ENCODE measurements around the gene RIT2.
"Not testable (repeated sequence)": the region's sequence is repeated elsewhere in the genome, so short reads cannot be mapped to it uniquely, and the experiment has no call there.

The RIT2 gene

DNA sequence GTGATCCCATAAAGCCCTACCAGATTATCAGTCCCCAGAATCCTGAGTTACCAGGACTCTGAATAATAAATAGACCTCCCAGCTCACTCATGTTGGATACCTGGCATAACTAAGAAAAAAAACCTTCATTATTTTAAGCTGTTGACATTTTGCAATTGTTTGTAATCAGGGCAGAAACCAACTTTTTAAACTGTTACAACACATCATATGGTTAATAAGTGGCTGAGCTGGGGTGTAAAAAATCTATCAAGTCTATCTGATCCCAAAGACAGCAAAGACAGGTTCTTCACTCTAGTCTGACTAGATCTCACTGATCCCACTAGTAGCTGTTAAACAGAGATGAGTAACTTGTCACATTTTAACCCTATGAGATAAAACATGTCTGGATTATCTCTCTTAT is 370.3 kb downstream of the RIT2 start:
- no peak for DNase-seq

DNA sequence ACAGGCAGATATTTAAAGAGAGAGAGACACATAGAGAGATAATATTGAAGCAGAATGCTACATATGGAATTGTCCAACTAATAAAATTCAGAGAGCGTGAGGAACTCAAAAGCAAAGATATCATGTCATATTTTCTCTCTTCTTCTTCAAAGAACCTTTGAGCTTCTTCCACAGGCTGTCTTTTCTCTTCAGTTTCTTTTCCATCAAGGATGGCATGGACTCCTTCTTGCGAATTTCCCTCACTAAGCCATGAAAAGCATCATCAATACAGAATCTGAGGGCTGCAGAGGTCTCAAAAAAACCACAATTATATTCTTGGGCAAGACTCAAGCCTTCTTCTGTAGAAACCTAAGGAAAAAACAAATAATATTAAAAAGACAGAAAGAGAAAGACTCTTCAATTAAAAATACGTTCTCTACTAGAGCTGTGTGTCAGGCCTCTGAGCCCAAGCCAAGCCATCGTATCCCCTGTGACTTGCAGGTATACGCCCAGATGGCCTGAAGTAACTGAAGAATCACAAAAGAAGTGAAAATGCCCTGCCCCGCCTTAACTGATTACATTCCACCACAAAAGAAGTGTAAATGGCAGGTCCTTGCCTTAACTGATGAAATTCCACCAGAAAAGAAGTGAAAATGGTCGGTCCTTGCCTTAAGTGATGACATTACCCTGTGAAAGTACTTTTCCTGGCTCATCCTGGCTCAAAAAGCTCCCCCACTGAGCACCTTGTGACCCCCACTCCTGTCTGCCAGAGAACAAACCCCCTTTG is 371.9 kb downstream of the RIT2 start:
- DNase-seq, result no peak

DNA sequence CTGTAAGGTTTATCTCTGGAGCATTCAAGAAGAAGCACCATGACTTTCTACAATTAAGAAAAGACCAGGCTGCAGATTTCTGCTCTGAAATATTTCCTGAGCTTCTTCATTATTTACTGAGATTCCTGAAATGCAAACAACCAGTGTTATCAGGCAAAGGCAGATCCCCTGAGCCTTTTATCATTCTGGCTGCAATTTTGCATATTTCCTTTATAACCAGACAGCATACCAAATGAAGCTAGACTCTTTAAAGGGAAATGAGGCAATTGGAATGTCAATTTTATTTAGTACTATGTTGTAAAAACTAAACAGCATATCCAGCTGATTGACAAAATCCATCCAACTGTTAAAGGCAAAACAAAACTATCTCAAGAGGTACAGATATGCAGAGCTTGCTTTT is 372.5 kb downstream of the RIT2 start:
- DNase-seq, result no peak

DNA sequence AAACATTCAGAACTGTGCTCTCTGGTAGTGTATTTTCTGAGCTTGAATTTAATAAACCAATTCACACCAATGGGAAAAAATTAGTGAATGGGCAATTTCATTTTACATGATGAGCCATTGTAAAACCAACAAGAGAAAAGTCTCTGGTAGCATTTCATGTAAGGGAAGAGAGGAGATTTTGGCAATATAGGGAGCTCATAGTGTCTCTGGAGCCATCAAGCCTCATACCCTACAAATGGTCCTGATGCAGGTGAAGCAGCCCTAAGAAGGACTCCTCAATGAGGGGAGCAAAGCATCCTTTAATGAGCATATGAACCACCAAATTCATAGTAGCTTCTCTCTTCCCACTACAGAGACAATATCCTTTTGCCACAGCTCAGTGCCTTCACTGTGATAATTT is 373.0 kb downstream of the RIT2 start:
- no peak for DNase-seq

DNA sequence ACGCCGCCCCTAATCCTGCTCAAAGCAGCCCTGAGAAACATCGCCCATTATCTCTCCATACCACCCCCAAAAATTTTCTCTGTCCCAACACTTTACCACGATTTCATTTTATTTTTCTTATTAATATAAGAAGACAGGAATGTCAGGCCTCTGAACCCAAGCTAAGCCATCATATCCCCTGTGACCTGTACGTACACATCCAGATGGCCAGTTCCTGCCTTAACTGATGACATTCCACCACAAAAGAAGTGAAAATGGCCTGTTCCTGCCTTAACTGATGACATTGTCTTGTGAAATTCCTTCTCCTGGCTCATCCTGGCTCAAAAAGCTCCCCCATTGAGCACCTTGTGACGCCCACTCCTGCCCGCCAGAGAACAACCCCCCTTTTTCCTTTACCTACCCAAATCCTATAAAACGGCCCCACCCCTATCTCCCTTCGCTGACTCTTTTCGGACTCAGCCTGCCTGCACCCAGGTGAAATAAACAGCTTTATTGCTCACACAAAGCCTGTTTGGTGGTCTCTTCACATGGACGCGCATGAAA is 373.6 kb downstream of the RIT2 start:
- not testable (repeated sequence) for DNase-seq

DNA sequence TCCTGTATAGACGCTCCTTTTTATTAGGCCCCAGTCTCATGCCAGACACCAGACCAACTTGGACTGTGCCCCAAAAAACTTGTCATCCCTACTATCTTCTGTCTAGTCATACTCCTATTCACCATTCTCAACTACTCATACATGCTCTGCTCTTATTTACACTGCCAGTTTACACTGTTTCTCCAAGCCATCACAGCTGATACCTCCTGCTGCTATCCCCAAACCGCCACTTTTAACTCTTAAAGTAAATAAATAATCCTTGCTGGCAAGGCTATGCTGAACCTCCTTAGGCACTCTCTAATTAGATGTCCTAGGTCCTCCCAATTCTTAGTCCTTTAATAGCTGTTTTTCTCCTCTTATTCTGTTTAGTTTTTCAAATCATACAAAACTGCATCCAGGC is 374.2 kb downstream of the RIT2 start:
- not testable (repeated sequence) for DNase-seq

DNA sequence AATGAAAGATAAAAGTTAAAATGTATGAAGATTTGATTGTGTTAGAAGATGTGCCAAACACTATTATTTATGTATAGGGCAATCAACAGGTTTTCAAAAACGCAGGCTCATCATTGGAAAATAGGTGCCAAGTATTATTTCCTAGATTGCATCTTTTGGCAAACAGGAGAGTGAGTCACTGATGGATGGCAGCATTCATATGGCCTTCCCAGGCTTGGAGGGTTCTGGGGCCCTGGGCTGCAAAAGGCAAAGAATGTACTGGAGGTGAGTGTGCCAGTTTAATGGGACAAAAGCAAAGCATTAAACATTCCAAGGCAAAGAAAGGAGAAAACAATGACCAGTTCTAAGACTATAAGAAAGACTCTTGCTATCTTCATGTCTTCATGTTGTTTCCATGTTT is 379.4 kb downstream of the RIT2 start:
- no peak for DNase-seq

DNA sequence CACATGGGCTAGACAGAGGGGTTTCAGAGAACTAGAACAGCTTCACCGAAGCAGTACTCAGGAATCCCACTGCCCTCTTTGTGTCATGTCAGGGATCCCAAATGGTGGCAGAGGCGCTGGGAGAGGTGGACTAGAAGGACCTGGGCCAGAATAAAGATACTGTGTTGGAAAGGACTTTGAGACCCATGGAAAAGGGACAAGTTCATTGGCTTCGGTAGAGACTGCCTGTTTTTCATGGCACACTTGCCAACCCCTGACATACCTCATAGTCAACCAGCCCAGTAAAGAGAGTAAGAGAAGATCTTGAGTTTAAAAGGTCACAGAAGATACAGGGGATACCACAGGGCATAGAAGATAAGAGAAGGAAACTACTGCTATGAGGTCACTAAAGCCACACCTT is 381.0 kb downstream of the RIT2 start:
- no peak for DNase-seq

DNA sequence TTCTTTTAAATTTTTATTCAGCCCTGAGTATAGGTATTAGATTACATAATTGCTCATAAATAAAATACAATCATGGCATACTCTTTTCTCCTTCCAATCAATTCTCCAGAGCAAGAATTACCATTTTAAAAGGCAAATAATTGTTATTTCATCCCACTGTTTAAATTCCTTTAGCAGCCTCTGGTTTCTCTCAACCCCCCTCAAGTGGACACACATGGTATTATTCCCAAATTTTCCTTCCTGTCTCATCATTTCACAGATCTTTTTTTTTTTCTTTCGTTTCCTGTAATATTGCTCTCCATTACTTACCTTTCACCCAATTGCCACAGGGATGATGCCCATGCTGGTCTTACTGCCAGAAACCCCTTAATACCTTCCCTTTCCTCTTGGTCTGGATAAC is 385.2 kb downstream of the RIT2 start:
- DNase-seq, result no peak

DNA sequence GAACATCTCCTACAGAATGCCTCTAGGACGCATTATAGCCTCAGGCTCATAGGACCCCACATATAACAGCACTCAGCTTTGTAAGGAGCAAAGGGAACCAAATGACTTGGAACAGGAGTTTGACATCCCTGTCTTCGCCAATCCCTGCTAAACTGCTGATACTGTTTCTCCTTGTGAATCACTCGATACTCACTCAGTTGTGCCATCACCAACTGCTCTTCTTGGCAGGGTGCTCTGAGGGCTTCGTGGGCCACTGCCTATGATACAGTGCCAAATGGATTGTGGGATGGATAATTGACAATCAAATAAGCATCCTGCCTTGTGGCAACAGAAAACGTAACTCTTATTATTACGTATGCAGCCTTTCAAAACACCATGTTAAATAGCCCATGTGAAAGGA is 396.3 kb downstream of the RIT2 start:
- no peak for DNase-seq

DNA sequence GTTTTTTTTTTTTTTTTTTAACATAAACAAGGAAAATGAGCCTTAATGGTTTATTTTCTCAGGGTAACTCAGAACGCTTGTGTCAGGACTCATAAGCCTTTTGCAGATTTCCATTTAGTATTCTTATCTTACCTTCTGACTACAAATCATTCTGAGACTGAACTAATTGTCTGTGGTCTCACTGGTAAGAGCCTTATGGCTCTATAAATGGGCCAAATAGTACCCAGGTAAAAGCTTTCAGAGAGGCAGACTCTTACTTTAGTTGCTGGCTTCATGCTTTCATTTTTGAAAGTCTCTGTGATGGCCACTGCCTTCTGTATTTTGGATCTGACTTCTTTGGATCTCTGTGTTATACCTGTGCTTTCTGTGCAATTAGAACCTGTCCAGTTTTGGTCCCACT is 403.4 kb downstream of the RIT2 start:
- no peak for DNase-seq

DNA sequence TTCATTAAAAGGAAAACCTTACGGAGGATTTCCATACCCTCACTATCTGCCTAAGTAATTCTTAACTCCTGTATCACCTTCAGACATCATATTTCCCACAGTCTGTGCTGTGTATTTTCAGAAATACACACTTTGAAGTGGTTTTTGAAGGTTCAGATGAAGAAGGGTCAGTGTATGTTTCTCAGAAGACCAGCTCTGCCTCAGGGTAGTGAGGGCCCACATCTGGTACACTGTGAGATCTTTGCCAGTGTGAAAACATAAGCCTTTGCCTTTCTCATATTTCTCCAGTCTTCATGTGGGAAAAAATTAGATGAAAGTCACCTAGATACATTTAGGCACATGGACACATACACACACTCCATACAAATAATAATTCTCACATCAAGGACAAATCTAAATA is 408.4 kb downstream of the RIT2 start:
- DNase-seq, result no peak

DNA sequence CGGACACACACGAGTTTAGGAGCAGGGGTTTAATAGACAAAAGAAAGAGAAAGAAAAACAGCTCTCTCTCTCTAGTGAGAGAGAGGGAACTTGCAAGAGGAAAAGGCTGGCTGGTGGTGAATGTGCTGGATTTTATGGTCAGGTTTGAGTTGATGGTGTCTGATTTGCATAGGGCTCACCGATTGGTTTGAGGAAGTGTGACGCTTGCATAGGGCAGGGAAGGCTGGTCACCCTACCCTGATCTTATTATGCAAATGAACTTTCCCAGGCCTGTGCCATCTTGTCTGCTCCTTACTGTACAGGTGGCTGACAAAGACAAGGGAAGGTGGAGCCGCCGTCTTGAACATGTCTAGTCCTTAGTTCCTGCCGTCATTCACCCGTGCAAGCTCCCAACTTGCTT is 408.9 kb downstream of the RIT2 start:
- DNase-seq, result no peak

DNA sequence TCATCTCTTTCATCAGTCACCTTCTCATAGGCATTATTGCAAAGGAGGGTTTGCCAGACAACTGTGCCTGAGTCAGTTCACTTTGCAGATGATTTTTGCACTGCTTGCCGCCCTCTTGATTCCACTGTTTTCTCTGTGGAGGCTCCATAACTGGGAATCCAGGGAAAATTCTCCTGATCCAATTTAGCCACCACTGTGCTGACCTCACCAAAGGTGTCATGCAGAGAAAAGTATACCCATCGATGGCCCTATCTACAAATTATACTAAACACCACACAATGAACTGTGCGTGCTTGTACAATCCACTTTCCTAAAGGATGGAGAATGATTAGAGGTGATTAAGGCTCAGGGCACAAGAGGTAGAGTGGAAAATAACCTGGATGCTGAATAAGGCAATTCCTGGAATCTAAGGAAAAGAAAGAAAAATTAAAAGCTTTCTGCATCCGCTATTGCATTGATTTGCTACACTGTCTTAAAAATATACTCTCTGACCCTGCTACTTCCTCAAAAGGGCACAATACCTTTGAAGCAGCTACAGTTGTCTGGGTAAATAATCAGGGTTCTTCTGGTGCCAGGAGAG is 409.4 kb downstream of the RIT2 start:
- DNase-seq, result no peak

Data from activated CD4-positive, alpha-beta T cell treated with anti-CD3 and anti-CD28 coated beads, Interleukin-2, Interleukin-6, amounts not matched to agents 100 ng/mL and 50 ng/mL, durations not matched to agents 16 hours and 8 hours (primary cell).